Hepatocyte (in vitro differentiated cells): ENCODE measurements around the gene TAF8. TPM values are rescaled to one million over a fixed set of nuclear protein-coding genes. Genes with fewer than 3 reads are reported as not detected.
A peak's percentile ranks its signal among the peaks of the same experiment; 100 is the strongest.

Experiments used
- DNase-seq: peaks from one replicate; pipeline ENCODE4 v3.0.0-alpha.2; 2016; ENCODE audit warnings: low spot score
- H2AFZ ChIP-seq: fragments of 200-600 bp; sonication (generic); 2 replicates; pipeline ENCODE4 v1.6.0; 2016; ENCODE audit warnings: antibody characterized with exemption, mild to moderate bottlenecking
- H3K27ac ChIP-seq: fragments of 200-600 bp; sonication (generic); 2 replicates; pipeline ENCODE4 v1.5.1; 2016; ENCODE audit warnings: mild to moderate bottlenecking
- H3K27me3 ChIP-seq: fragments of 200-600 bp; sonication (generic); 2 replicates; pipeline ENCODE4 v1.6.1; 2016
- H3K36me3 ChIP-seq: fragments of 200-600 bp; sonication (generic); replicated peaks from 2 replicates; pipeline ENCODE4 v1.5.1; 2016; ENCODE audit warnings: low read depth; ENCODE audit not compliant: insufficient read depth
- H3K4me1 ChIP-seq: fragments of 200-600 bp; sonication (generic); 2 replicates; pipeline ENCODE4 v1.5.1; 2016; ENCODE audit warnings: mild to moderate bottlenecking, moderate library complexity; ENCODE audit not compliant: insufficient read depth
- H3K4me2 ChIP-seq: fragments of 200-600 bp; sonication (generic); 2 replicates; pipeline ENCODE4 v1.6.0; 2016
- H3K4me3 ChIP-seq: fragments of 200-600 bp; sonication (generic); 2 replicates; pipeline ENCODE4 v1.5.1; 2016; ENCODE audit warnings: mild to moderate bottlenecking
- H3K79me2 ChIP-seq: fragments of 200-600 bp; sonication (generic); 2 replicates; pipeline ENCODE4 v1.6.0; 2017; ENCODE audit warnings: mild to moderate bottlenecking
- H3K9me2 ChIP-seq: fragments of 200-600 bp; sonication (generic); replicated peaks from 2 replicates; pipeline ENCODE4 v1.6.0; 2017; ENCODE audit warnings: mild to moderate bottlenecking; ENCODE audit not compliant: insufficient read depth
- H3K9me3 ChIP-seq: fragments of 200-600 bp; sonication (generic); 2 replicates; pipeline ENCODE4 v1.5.1; 2016; ENCODE audit warnings: low read depth, mild to moderate bottlenecking
- H4K20me1 ChIP-seq: fragments of 200-600 bp; sonication (generic); 2 replicates; pipeline ENCODE4 v1.6.0; 2016; ENCODE audit warnings: mild to moderate bottlenecking; ENCODE audit not compliant: insufficient read depth, poor library complexity, severe bottlenecking
- CTCF ChIP-seq: fragments of 200-600 bp; sonication (generic); IDR thresholded peaks from 2 replicates; pipeline ENCODE4 v1.5.1; 2016; ENCODE audit warnings: antibody characterized with exemption, mild to moderate bottlenecking; ENCODE audit not compliant: poor library complexity
- EZH2 ChIP-seq: fragments of 200-600 bp; sonication (generic); IDR thresholded peaks from 2 replicates; pipeline ENCODE4 v1.6.1; 2016; ENCODE audit warnings: antibody characterized with exemption, mild to moderate bottlenecking, borderline replicate concordance
- EZH2phosphoT487 ChIP-seq: fragments of 200-600 bp; sonication (generic); IDR thresholded peaks from one replicate; pipeline ENCODE4 v1.6.1; 2018; ENCODE audit warnings: antibody characterized with exemption, mild to moderate bottlenecking, low read depth, moderate library complexity; ENCODE audit not compliant: unreplicated experiment, severe bottlenecking
- WGBS: methylation state at CpG from one replicate; pipeline ENCODE4 v1.1.6; 2016; ENCODE audit warnings: low lambda C conversion rate; ENCODE audit errors: missing lambda C conversion rate; 5-methylcytosine and 5-hydroxymethylcytosine counted together
- polyA plus RNA-seq: library from polyadenylated mRNA; unstranded; fragments of >200 nt; fragmentation: Nextera tagmentation; extraction: Ambion mirVana; gene quantifications from 2 replicates; pipeline ENCODE4 v1.2.1, GENCODE V29; 2016
- total RNA-seq: library from RNA; depleted of rRNA; stranded (reverse); fragments of >200 nt; gene quantifications from 2 replicates; pipeline ENCODE4 v1.2.3, GENCODE V29; 2014

TAF8 gene
- total and polyA plus RNA-seq, 2 experiments from 2014 or later, result 14.0 to 25.1 TPM

GRCh38 chr6:42026540-42026939 is 23.8 kb upstream of the TAF8 start:
- H3K27me3 ChIP-seq, result no peaks in the 10 kb centered on the region
- H3K4me2 ChIP-seq, result no peak overlapping the region
- no peak overlapping the region for H2AFZ ChIP-seq
- peaks cover 31% of the 10 kb centered on the region for H3K4me1 ChIP-seq
- H3K79me2 ChIP-seq, result peaks cover 5% of the 10 kb centered on the region
- no peak overlapping the region for H3K27ac ChIP-seq
- no peaks in the 10 kb centered on the region for H3K36me3 ChIP-seq
- H3K9me2 ChIP-seq, result no peaks in the 10 kb centered on the region
- H4K20me1 ChIP-seq, result no peaks in the 10 kb centered on the region
- no peak overlapping the region for H3K4me3 ChIP-seq
- DNase-seq, result no peak
- 98% methylated on average over 4 of the region's 4 CpGs for WGBS
- H3K9me3 ChIP-seq, result no peaks in the 10 kb centered on the region
- TF ChIP-seq EZH2 (no peak), CTCF (no peak), EZH2phosphoT487 (no peak)

- peaks cover 32% of the 10 kb centered on the region for H3K4me1 ChIP-seq
- no peak overlapping the region for H2AFZ ChIP-seq
- peak; percentile 67 for DNase-seq
- no peaks in the 10 kb centered on the region for H4K20me1 ChIP-seq
- no peaks in the 10 kb centered on the region for H3K36me3 ChIP-seq
- WGBS, result 68% methylated on average over 17 of the region's 17 CpGs
- peak overlapping the region; percentile 49 for H3K27ac ChIP-seq
- no peaks in the 10 kb centered on the region for H3K9me3 ChIP-seq
- H3K4me2 ChIP-seq, result peak overlapping the region; percentile 38
- no peaks in the 10 kb centered on the region for H3K27me3 ChIP-seq
- H3K4me3 ChIP-seq, result no peak overlapping the region
- TF ChIP-seq CTCF, result no peak
- no peak for TF ChIP-seq EZH2phosphoT487
- TF ChIP-seq EZH2, result no peak
- H3K9me2 ChIP-seq, result no peaks in the 10 kb centered on the region
- H3K79me2 ChIP-seq, result peaks cover 5% of the 10 kb centered on the region
Observed at GRCh38 chr6:42028234-42029061, 21.9 kb upstream of the TAF8 start.

DNA sequence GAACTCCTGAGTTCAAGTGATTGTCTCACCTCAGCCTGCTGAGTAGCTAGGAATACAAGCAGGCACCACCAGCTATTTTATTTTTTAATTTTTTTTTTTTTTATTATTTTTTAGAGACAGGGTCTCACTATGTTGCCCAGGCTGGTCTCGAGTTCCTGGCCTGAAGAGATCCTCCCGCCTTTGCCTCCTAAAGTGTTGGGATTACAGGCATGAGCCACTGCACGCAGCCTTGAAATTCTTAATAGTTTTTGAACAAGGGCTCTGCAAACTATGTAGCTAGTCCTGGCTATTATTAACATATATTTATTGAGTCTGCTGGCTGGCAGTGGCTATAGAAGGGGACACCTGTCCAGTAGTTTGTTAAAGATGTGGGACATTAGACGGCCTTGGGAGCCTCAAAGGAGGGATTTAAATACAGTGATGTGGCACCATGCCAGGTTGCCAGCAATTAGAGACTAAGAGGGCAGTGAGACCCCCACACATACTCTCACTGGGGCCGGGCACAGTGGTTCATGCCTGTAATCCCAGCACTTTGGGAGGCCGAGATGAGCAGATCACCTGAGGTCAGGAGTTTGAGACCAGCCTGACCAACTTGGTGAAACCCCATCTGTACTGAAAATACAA is 21.1 kb upstream of the TAF8 start:
- Histone ChIP-seq H3K27me3 (no peaks in the 10 kb centered on the region), H3K27ac (peak overlapping the region; percentile 49), H3K79me2 (peaks cover 5% of the 10 kb centered on the region), H3K4me2 (peak overlapping the region; percentile 67), H2AFZ (no peak overlapping the region), H3K9me2 (no peaks in the 10 kb centered on the region), H3K36me3 (no peaks in the 10 kb centered on the region), H3K4me1 (peaks cover 32% of the 10 kb centered on the region), H4K20me1 (no peaks in the 10 kb centered on the region), H3K9me3 (no peaks in the 10 kb centered on the region), H3K4me3 (no peak overlapping the region)
- WGBS, result 89% methylated on average over 6 of the region's 6 CpGs
- TF ChIP-seq CTCF (no peak), EZH2 (no peak), EZH2phosphoT487 (no peak)
- no peak for DNase-seq
